K562 (cell line): ENCODE results near the gene ADAP1. TPM values are rescaled to one million over a fixed set of nuclear protein-coding genes. Genes with fewer than 3 reads are reported as not detected.
"Not testable (repeated sequence)": the region's sequence is repeated elsewhere in the genome, so short reads cannot be mapped to it uniquely, and the experiment has no call there.

Experiments used
- ATAC-seq: fragments of 200-7000 bp; cut with Tn5 transposase; 3 replicates; pipeline ENCODE4 v1.9.1; 2020; ENCODE audit warnings: moderate library complexity
- BruUV-seq: library from RNA; stranded (reverse); fragments of 400-500 nt; replicated peaks from 2 replicates; lab custom pipeline; 2021; lab: Mats Ljungman, UMichigan
- CTCF ChIA-PET: fragments of 300-600 bp; formaldehyde crosslinking; extraction: SDS; loops from one replicate; lab custom pipeline; 2021; ENCODE audit warnings: low intra/inter-chr PET ratio; lab: Yijun Ruan, JAX
- POLR2A ChIA-PET: fragments of 300-600, 350-650 bp; sonication (Branson Sonifier 250); formaldehyde crosslinking; extraction: SDS; loops from one replicate; lab custom pipeline; 2021; ENCODE audit warnings: antibody characterized with exemption, inconsistent platforms; lab: Yijun Ruan, JAX
- DNase-seq, 4 experiments: peaks; one replicate each; pipeline versions ENCODE4 v3.0.0 to v3.0.0-alpha.2; 2011 to 2018; ENCODE audit warnings: low spot score in 3 of 4, mixed read lengths in 3 of 4; ENCODE audit errors: extremely low read depth in 1 of 4
- FAIRE-seq: peaks from 2 replicates; lab custom pipeline; 2011; peaks lifted over from hg19 to GRCh38; lab: Jason Lieb, UNC
- H2AFZ ChIP-seq: 2 replicates; pipeline ENCODE4 v1.6.0; 2011; ENCODE audit warnings: low read depth, low read length, control low read depth, inconsistent platforms
- H3K27ac ChIP-seq: fragments of 200-600 bp; 3 replicates; pipeline ENCODE4 v1.8.0; 2011; ENCODE audit warnings: low read depth, mild to moderate bottlenecking, control low read depth, inconsistent platforms, low read length, moderate library complexity, mixed read lengths; ENCODE audit errors: extremely low read depth
- H3K27me3 ChIP-seq, 2 experiments: fragments of 300-600 bp in 1 of 2; 2 replicates in 1 of 2; 3 replicates in 1 of 2; pipeline versions ENCODE4 v1.6.0 to v1.8.0; 2011; ENCODE audit warnings: inconsistent platforms in 2 of 2, low read length in 2 of 2, mild to moderate bottlenecking in 1 of 2, mixed read lengths in 1 of 2, moderate library complexity in 1 of 2; ENCODE audit not compliant: control insufficient read depth in 2 of 2, insufficient read depth in 2 of 2
- H3K36me3 ChIP-seq: fragments of 300-600 bp; 3 replicates; pipeline ENCODE4 v1.8.0; 2011; ENCODE audit warnings: mild to moderate bottlenecking, low read length, inconsistent platforms; ENCODE audit not compliant: control insufficient read depth, insufficient read depth
- H3K4me1 ChIP-seq, 2 experiments: fragments of 200-600 bp in 1 of 2; replicated peaks in 1 of 2; 2 replicates in 1 of 2; 3 replicates in 1 of 2; pipeline versions ENCODE4 v1.5.1 to v1.8.0; 2011; ENCODE audit warnings: inconsistent platforms in 2 of 2, low read length in 2 of 2, mild to moderate bottlenecking in 1 of 2, mixed read lengths in 1 of 2, moderate library complexity in 1 of 2; ENCODE audit not compliant: control insufficient read depth in 2 of 2, insufficient read depth in 2 of 2
- H3K4me2 ChIP-seq: 2 replicates; pipeline ENCODE4 v1.6.1; 2011; ENCODE audit warnings: low read length, control low read depth, inconsistent platforms, mixed read lengths; ENCODE audit not compliant: insufficient read depth
- H3K4me3 ChIP-seq: fragments of 200-600 bp; sonication (generic), shearing (Covaris generic); 2 replicates; pipeline ENCODE4 v1.5.1; 2016; ENCODE audit warnings: control low read depth, inconsistent platforms
- H3K79me2 ChIP-seq: fragments of 200-600 bp; 3 replicates; pipeline ENCODE4 v1.8.0; 2011; ENCODE audit warnings: low read length, inconsistent platforms; ENCODE audit not compliant: control insufficient read depth, insufficient read depth
- H3K9ac ChIP-seq, 2 experiments: 2 replicates each; pipeline versions ENCODE4 v1.6.0 to v1.6.1; 2011; ENCODE audit warnings: low read depth in 2 of 2, low read length in 2 of 2, control low read depth in 1 of 2, inconsistent platforms in 1 of 2, mild to moderate bottlenecking in 1 of 2, mixed read lengths in 1 of 2; ENCODE audit not compliant: insufficient read depth in 1 of 2
- H3K9me1 ChIP-seq: one replicate; pipeline ENCODE4 v1.6.0; 2011; ENCODE audit warnings: inconsistent platforms, mild to moderate bottlenecking, low read length, moderate library complexity; ENCODE audit not compliant: control insufficient read depth, insufficient read depth
- H3K9me3 ChIP-seq: replicated peaks from 2 replicates; pipeline ENCODE4 v1.5.1; 2011; ENCODE audit warnings: low read depth, low read length, inconsistent platforms; ENCODE audit not compliant: control insufficient read depth, insufficient read depth
- H4K20me1 ChIP-seq: replicated peaks from 2 replicates; pipeline ENCODE4 v1.6.1; 2011; ENCODE audit warnings: low read length, inconsistent platforms, mixed read lengths; ENCODE audit not compliant: control insufficient read depth, insufficient read depth
- ELF1 ChIP-seq: fragments of 200-800 bp; sonication (Bioruptor generic); IDR thresholded peaks from 2 replicates; pipeline ENCODE4 v1.6.1; 2016; ENCODE audit warnings: missing genetic modification characterization, missing compliant biosample characterization
- ETV1 ChIP-seq: fragments of 450-650 bp; conservative IDR thresholded peaks from 2 replicates; pipeline ENCODE4 v1.6.1; 2016; ENCODE audit warnings: missing genetic modification characterization, control low read depth, low read depth, missing compliant biosample characterization
- FIP1L1 ChIP-seq: fragments of 200-400 bp; formaldehyde crosslinking; IDR thresholded peaks from 2 replicates; pipeline ENCODE4 v1.6.1; 2018; ENCODE audit warnings: mild to moderate bottlenecking, low read depth, low read length; ENCODE audit not compliant: poor library complexity, severe bottlenecking
- POLR2G ChIP-seq: fragments of 200-400 bp; formaldehyde crosslinking; IDR thresholded peaks from 2 replicates; pipeline ENCODE4 v1.6.1; 2017; ENCODE audit warnings: low read depth, mild to moderate bottlenecking, antibody characterized with exemption, low read length, moderate library complexity
- RAD21 ChIP-seq, 2 experiments: fragments of 250-450 bp in 1 of 2; fragments of 450-650 bp in 1 of 2; sonication (Bioruptor Pico) in 1 of 2; formaldehyde crosslinking in 1 of 2; IDR thresholded peaks in 1 of 2; conservative IDR thresholded peaks in 1 of 2; 2 replicates each; pipeline versions ENCODE4 v1.4.0 to v1.8.0; 2020 to 2022; ENCODE audit warnings: mild to moderate bottlenecking in 2 of 2, moderate library complexity in 1 of 2
- RBFOX2 ChIP-seq: fragments of 200-400 bp; formaldehyde crosslinking; IDR thresholded peaks from 2 replicates; pipeline ENCODE4 v1.6.1; 2017; ENCODE audit warnings: low read depth, mild to moderate bottlenecking, low read length, moderate library complexity
- SMC3 ChIP-seq: conservative IDR thresholded peaks from 2 replicates; pipeline ENCODE4 v1.6.1; 2011; ENCODE audit warnings: low read depth, low read length, improper control_type of control experiment; ENCODE audit not compliant: insufficient read depth
- ZBTB7A ChIP-seq: IDR thresholded peaks from 2 replicates; pipeline ENCODE4 v1.6.1; 2011; ENCODE audit warnings: low read depth, mild to moderate bottlenecking, low read length, moderate library complexity, borderline replicate concordance; ENCODE audit not compliant: control insufficient read depth
- ZFX ChIP-seq: sonication (generic); formaldehyde crosslinking; IDR thresholded peaks from 2 replicates; pipeline ENCODE4 v1.8.0; 2022; ENCODE audit warnings: mild to moderate bottlenecking, missing genetic modification reagents, moderate library complexity
- ZNF263 ChIP-seq: sonication (generic); formaldehyde crosslinking; IDR thresholded peaks from 2 replicates; pipeline ENCODE4 v1.8.0; 2022; ENCODE audit warnings: mild to moderate bottlenecking, missing genetic modification reagents, borderline replicate concordance
- WGBS: fragments of 100-300 bp; shearing (Covaris generic); methylation state at CpG from one replicate; pipeline ENCODE4 v1.1.6; 2016; ENCODE audit warnings: low coverage, mixed read lengths; ENCODE audit not compliant: insufficient coverage; ENCODE audit errors: missing lambda C conversion rate; 5-methylcytosine and 5-hydroxymethylcytosine counted together
- in situ Hi-C: fragments of 300-500 bp; cut with MboI; formaldehyde crosslinking; loops from 4 replicates; pipeline ENCODE4 v1.15.0; 2018; ENCODE audit warnings: inconsistent platforms, mixed read lengths
- intact Hi-C: fragments of 100-400 bp; cut with micrococcal nuclease; formaldehyde crosslinking; loops from 2 replicates; pipeline ENCODE4 v1.14.2; 2022
- polyA plus RNA-seq, 8 experiments: library from polyadenylated mRNA; depleted of rRNA in 4 of 8; stranded (reverse) in 5 of 8; unstranded in 3 of 8; fragments of >200 nt; fragmentation: Nextera tagmentation in 2 of 8; fragmentation: Illumina TruSeq in 1 of 8; extraction: Ambion mirVana in 2 of 8; extraction: Trizol in 1 of 8; gene quantifications; 2 replicates each; pipeline versions ENCODE4 v1.2.1 to v1.2.3, GENCODE V29; 2011 to 2014; ENCODE audit warnings: inconsistent platforms in 1 of 8, missing spikeins in 1 of 8
- total RNA-seq, 7 experiments: library from RNA; depleted of rRNA in 6 of 7; stranded (reverse); fragments of >200 nt in 6 of 7; fragmentation: Illumina TruSeq in 2 of 7; extraction: Trizol in 2 of 7; gene quantifications; 2 replicates each; pipeline versions ENCODE4 v1.2.1 to v1.2.3, GENCODE V29; 2011 to 2021; ENCODE audit warnings: low replicate concordance in 1 of 7
- TF ChIP-seq, protein P1 (sequence below), 3 experiments: IDR thresholded peaks in 2 of 3; conservative IDR thresholded peaks in 1 of 3; 2 replicates each; pipeline ENCODE4 v1.5.1; 2011 to 2012; ENCODE audit warnings: low read length in 3 of 3, mild to moderate bottlenecking in 3 of 3, control low read depth in 2 of 3, improper control_type of control experiment in 1 of 3, inconsistent platforms in 1 of 3, low read depth in 1 of 3, mixed read lengths in 1 of 3, moderate library complexity in 1 of 3; ENCODE audit not compliant: insufficient read depth in 2 of 3
- TF ChIP-seq, protein P2 (sequence below): sonication (generic); formaldehyde crosslinking; IDR thresholded peaks from 2 replicates; pipeline ENCODE4 v1.8.1; 2023; ENCODE audit warnings: mild to moderate bottlenecking, missing genetic modification reagents

The ADAP1 gene
- total and polyA plus RNA-seq, 9 of the 15 experiments (the other 6 are each of a cell fraction or from before 2014, with no cell fraction given): 0.27 to 1.4 (median 0.52) TPM; not detected in 3

DNA sequence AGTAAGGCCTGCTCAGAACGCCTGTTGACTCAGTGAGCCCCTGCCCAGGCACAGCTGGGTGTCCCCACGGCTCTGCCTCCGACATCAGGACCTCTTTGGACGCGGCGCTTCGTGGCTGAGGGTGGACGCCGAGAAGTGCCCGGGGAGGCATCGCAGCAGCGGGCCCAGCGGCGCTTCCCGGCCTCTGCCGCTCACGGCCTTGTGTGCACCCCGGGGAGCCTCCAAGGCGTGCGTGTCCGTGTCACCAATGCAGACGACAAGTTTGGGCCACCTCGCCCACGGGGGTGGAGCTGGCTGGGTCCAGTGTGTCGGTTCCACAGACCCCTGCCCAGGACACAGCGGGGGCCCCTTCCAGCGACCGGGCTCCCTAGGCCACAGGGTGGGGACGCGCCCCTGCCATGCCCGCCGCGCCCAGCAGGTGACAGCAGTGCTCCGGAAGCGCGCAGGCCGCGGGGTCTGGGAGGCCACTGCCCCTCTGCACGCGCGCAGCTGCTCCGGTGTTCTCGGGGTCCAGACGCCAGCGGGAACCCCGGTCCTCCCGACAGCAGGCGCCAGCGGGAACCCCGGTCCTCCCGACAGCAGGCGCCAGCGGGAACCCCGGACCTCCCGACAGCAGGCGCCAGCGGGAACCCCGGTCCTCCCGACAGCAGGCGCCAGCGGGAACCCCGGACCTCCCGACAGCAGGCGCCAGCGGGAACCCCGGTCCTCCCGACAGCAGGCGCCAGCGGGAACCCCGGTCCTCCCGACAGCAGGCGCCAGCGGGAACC, 45.7 kb downstream of the ADAP1 start:
- H3K9me3 ChIP-seq, FAIRE-seq, H3K4me2 ChIP-seq, H3K4me3 ChIP-seq, POLR2A ChIA-PET, H4K20me1 ChIP-seq, H2AFZ ChIP-seq, in situ Hi-C loops, H3K36me3 ChIP-seq, CTCF ChIA-PET, H3K27ac ChIP-seq, intact Hi-C loops, BruUV-seq, H3K9me1 ChIP-seq, H3K79me2 ChIP-seq: not testable (repeated sequence)
- Histone ChIP-seq H3K27me3 (peaks cover 9 to 14% of the 10 kb centered on the region in 2 experiments; a peak in 1 of 5 replicates), H3K9ac (0 out of 4 replicates have a peak overlapping the region, but pooled peaks of 1 of the 2 experiments have one; percentile 17), H3K4me1 (peaks cover 11 to 64% of the 10 kb centered on the region in 2 experiments)
- WGBS: 46% methylated on average over 28 of the region's 73 CpGs
- ATAC-seq (peak; percentile 84), DNase-seq (peak; percentile 57 to 64 (median 63))
- TF ChIP-seq, protein P1, sequence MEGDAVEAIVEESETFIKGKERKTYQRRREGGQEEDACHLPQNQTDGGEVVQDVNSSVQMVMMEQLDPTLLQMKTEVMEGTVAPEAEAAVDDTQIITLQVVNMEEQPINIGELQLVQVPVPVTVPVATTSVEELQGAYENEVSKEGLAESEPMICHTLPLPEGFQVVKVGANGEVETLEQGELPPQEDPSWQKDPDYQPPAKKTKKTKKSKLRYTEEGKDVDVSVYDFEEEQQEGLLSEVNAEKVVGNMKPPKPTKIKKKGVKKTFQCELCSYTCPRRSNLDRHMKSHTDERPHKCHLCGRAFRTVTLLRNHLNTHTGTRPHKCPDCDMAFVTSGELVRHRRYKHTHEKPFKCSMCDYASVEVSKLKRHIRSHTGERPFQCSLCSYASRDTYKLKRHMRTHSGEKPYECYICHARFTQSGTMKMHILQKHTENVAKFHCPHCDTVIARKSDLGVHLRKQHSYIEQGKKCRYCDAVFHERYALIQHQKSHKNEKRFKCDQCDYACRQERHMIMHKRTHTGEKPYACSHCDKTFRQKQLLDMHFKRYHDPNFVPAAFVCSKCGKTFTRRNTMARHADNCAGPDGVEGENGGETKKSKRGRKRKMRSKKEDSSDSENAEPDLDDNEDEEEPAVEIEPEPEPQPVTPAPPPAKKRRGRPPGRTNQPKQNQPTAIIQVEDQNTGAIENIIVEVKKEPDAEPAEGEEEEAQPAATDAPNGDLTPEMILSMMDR (IDR thresholded peaks at IDR 0.05 in 2 of 3, conservative IDR thresholded peaks at IDR 0.05 in 1 of 3; ENCODE audit: insufficient read depth in 2 of 3, low read depth in 1 of 3, low read length in 3 of 3): peak; percentile 46 to 70 (median 48)
- TF ChIP-seq ZBTB7A: peak; percentile 55
- TF ChIP-seq ZNF263 (CRISPR knock-in tag): peak; percentile 80
- peak; percentile 38; the same call in 1 of the 2 replicates for TF ChIP-seq ZFX (CRISPR knock-in tag)
- peak; percentile 54 for TF ChIP-seq FIP1L1
- TF ChIP-seq SMC3: peak; percentile 36; the same call in 1 of the 2 replicates
- TF ChIP-seq RBFOX2: peak; percentile 44; the same call in 1 of the 2 replicates
- peak; percentile 66 for TF ChIP-seq POLR2G
- TF ChIP-seq, protein P2, sequence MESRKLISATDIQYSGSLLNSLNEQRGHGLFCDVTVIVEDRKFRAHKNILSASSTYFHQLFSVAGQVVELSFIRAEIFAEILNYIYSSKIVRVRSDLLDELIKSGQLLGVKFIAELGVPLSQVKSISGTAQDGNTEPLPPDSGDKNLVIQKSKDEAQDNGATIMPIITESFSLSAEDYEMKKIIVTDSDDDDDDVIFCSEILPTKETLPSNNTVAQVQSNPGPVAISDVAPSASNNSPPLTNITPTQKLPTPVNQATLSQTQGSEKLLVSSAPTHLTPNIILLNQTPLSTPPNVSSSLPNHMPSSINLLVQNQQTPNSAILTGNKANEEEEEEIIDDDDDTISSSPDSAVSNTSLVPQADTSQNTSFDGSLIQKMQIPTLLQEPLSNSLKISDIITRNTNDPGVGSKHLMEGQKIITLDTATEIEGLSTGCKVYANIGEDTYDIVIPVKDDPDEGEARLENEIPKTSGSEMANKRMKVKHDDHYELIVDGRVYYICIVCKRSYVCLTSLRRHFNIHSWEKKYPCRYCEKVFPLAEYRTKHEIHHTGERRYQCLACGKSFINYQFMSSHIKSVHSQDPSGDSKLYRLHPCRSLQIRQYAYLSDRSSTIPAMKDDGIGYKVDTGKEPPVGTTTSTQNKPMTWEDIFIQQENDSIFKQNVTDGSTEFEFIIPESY (CRISPR knock-in tag): peak; percentile 93
- TF ChIP-seq RAD21 (CRISPR knock-in tag; conservative IDR thresholded peaks at IDR 0.05 in 1 of 2, IDR thresholded peaks at IDR 0.05 in 1 of 2): peak; percentile 30 to 49; a peak in 2 of 4 replicates
- TF ChIP-seq ETV1 (tag): 0 out of 2 replicates have a peak, but pooled peaks have one; percentile 27
- TF ChIP-seq ELF1: peak; percentile 48; the same call in 1 of the 2 replicates
